SH-SY5Y (cell line): ENCODE results near the gene NOL4L.

Experiments
- GATA2 ChIP-seq: IDR thresholded peaks from 2 replicates; pipeline ENCODE4 v1.6.1; 2011; ENCODE audit warnings: mild to moderate bottlenecking, low read depth, low read length
- GATA3 ChIP-seq: IDR thresholded peaks from 2 replicates; pipeline ENCODE4 v1.6.1; 2011; ENCODE audit warnings: low read depth, mild to moderate bottlenecking, low read length, moderate library complexity

DNA sequence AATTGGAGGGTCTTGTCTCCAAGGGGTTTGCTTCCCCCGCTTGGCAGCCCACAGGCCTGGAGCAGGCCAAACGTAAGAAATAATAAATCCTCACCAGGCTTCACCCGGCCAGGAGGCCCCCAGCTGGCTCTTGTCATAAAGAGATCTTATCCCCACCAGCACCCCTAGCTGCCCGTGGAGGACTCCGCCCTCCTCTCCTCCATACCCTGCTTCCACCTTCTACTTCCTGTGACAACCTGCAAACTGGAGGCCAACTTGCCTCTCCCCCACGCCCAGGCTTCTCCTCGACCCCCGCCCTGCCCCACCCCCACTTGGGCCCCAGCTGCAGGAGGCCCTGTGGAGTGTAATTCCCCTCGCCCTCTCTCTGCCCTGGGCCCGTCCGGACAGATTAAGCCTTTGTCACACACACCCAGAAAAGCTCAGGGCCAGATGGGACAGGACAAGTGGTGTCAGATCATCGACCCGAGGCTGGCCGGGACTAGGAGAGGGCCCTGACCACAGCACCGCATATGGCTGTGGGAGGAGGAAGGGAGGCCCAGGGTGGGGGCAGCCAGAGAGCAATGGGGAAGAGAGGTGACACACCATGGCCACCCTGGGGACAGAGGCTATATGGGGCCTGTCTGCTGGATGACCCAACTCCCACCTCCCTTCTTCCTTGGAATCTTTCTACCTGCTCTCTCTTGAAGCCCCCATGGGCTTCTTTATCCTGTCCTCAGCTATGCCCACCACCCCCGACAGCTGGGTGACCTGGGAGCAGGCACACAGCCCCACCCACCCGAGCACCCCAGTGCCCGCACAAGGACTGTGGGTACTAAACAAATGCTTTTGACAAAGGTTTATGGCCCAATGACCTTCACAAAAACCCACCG is 3.9 kb downstream of the NOL4L start:
- no peak for TF ChIP-seq GATA3
- peak; percentile 90 for TF ChIP-seq GATA2
